Motor neuron (in vitro differentiated cells): Measurements from ENCODE around the gene AP4M1. TPM values are rescaled to one million over a fixed set of nuclear protein-coding genes. Genes with fewer than 3 reads are reported as not detected.

Source experiments
- ATAC-seq, 8 experiments: fragments of 200-7000 bp; cut with Tn5 transposase; replicated peaks in 6 of 8; 2 replicates each; pipeline ENCODE4 v1.8.0; 2021; ENCODE audit warnings: mild to moderate bottlenecking in 8 of 8, moderate library complexity in 8 of 8
- H3K27ac ChIP-seq, 2 donors: fragments of 250-450 bp; sonication (Bioruptor Pico); 2 replicates each; pipeline ENCODE4 v1.9.0; 2021; ENCODE audit warnings: antibody characterized with exemption in 2 of 2, mild to moderate bottlenecking in 2 of 2, moderate library complexity in 1 of 2
- H3K4me1 ChIP-seq, 2 donors: fragments of 250-450 bp; sonication (Bioruptor Pico); replicated peaks in 1 of 2; 2 replicates each; pipeline ENCODE4 v1.6.1; 2021; ENCODE audit warnings: antibody characterized with exemption in 2 of 2, mild to moderate bottlenecking in 2 of 2, moderate library complexity in 1 of 2
- H3K4me3 ChIP-seq, 5 donors: fragments of 250-450 bp; sonication (Bioruptor Pico); 2 replicates each; pipeline ENCODE4 v1.9.0; 2021; ENCODE audit warnings: antibody characterized with exemption in 5 of 5, mild to moderate bottlenecking in 5 of 5, moderate library complexity in 4 of 5
- WGBS, 10 experiments: fragments of 450-650 bp; shearing (Covaris generic); methylation state at CpG; one replicate each; pipeline ENCODE4 v1.0.0; 2022; 5-methylcytosine and 5-hydroxymethylcytosine counted together
- in situ Hi-C, 9 experiments: fragments of 400-800 bp; cut with MboI; loops; one replicate each; pipeline ENCODE4 v1.15.0; 2021; ENCODE audit warnings: low sequenced_read_pairs in 9 of 9, low pct_unique_long_range_greater_than_20kb in 2 of 9; ENCODE audit not compliant: unreplicated experiment in 9 of 9
- total RNA-seq, 8 experiments: library from RNA; unstranded; fragments of 300-600 nt; gene quantifications; 2 replicates each; pipeline versions ENCODE4 v1.2.3 to v1.2.4, GENCODE V29; 2022

Gene AP4M1
- total RNA-seq, 8 experiments from 2014 or later = 9.5 to 21.1 (median 16.3) TPM

GRCh38 chr7:100089458-100090196, 11.8 kb upstream of the AP4M1 start:
- ATAC-seq = peak in 2 of 8 experiments; percentile 12 to 19
- Histone ChIP-seq H3K4me3 (peak overlapping the region; percentile 59 to 94 (median 70)), H3K27ac (peak overlapping the region; percentile 78 to 93), H3K4me1 (peaks cover 10 to 12% of the 10 kb centered on the region in 2 donors)
- in situ Hi-C loops = no loop called here
- 3 to 28% (median 11%) methylated on average over 2 to 6 of the region's 7 CpGs; no CpG with 5 or more reads in 2 of the 10 experiments for WGBS, 10 experiments

- no peak overlapping the region for H3K27ac ChIP-seq
- no peak overlapping the region for H3K4me3 ChIP-seq
- WGBS, 10 experiments = 78 to 100% (median 100%) methylated on average over 1 to 11 of the region's 14 CpGs; no CpG with 5 or more reads in 3 of the 10 experiments
- H3K4me1 ChIP-seq = peaks cover 10 to 12% of the 10 kb centered on the region in 2 donors
- ATAC-seq = no peak
- in situ Hi-C loops = no loop called here
Observed at GRCh38 chr7:100090527-100091410, 10.7 kb upstream of the AP4M1 start.

- H3K4me1 ChIP-seq = peaks cover 10 to 12% of the 10 kb centered on the region in 2 donors
- in situ Hi-C loops = no loop called here
- H3K4me3 ChIP-seq = no peak overlapping the region
- 17 to 85% (median 63%) methylated on average over 2 to 12 of the region's 19 CpGs; no CpG with 5 or more reads in 2 of the 10 experiments for WGBS, 10 experiments
- H3K27ac ChIP-seq = no peak overlapping the region
- peak in 1 of 8 experiments; percentile 1 for ATAC-seq
Observed at GRCh38 chr7:100091411-100092181, 9.8 kb upstream of the AP4M1 start.

- no peak overlapping the region for H3K4me3 ChIP-seq
- H3K27ac ChIP-seq = no peak overlapping the region
- WGBS, 10 experiments = 20 to 100% (median 67%) methylated on average over 1 to 3 of the region's 8 CpGs; no CpG with 5 or more reads in 5 of the 10 experiments
- no peak for ATAC-seq
- in situ Hi-C loops = no loop called here
- peaks cover 9 to 10% of the 10 kb centered on the region in 2 donors for H3K4me1 ChIP-seq
Observed at GRCh38 chr7:100093054-100093453, 8.4 kb upstream of the AP4M1 start.

DNA sequence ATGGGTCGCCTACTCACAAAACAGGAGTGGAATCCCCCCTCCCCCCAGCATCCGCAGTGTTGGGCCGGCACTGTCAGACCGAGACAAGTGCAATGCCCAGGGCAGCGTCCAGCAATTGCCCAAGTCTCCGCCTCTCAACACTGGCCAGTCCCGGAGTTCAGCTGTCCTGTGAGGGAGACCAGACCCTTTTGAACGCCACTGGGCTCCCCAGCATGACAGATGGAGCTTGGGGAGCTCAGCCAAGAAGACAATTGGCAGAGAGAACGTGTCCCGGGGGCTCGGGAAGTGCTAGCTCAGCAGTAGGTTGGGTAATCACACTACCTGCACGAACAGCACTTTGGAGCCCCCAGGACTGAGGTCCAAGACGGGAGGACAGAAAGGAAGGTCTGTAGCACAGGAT, 7.9 kb upstream of the AP4M1 start:
- Histone ChIP-seq H3K27ac (no peak overlapping the region), H3K4me3 (no peak overlapping the region), H3K4me1 (peaks cover 6% of the 10 kb centered on the region in 2 donors)
- in situ Hi-C loops = no loop called here
- no peak for ATAC-seq
- 27 to 100% (median 79%) methylated on average over 2 to 6 of the region's 13 CpGs; no CpG with 5 or more reads in 6 of the 10 experiments for WGBS, 10 experiments

DNA sequence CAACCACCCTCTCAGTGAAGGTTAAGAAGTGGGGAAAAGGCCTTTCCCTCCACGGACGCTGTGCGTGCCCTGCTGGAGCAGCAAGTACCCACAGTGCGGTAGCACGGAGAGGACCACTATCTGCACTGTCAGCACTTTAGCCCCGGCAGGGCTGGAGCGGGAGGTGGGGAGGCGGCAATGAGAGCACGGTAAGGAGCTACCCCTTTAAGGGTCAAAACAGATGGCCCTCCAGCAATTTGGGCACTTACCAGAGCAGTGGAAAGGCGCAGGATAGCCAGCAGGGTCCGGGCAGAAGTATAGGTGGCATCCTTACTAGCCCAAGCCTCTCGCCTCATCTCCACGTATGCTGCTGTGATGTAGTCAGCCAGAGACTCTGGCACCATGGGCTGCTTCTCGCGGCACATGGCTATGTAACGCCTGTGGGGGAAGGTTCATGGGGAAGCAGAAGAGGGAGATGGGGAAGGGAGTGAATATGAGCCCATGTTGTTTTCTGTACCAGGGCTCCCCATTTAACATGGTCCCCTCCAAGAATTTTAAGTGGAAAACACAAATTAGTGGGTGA, 7.4 kb upstream of the AP4M1 start:
- no peak overlapping the region for H3K4me3 ChIP-seq
- ATAC-seq = no peak
- H3K27ac ChIP-seq = no peak overlapping the region
- H3K4me1 ChIP-seq = peaks cover 8% of the 10 kb centered on the region in 2 donors
- in situ Hi-C loops = no loop called here
- 80 to 100% (median 83%) methylated on average over 1 to 8 of the region's 16 CpGs; no CpG with 5 or more reads in 1 of the 10 experiments for WGBS, 10 experiments

DNA sequence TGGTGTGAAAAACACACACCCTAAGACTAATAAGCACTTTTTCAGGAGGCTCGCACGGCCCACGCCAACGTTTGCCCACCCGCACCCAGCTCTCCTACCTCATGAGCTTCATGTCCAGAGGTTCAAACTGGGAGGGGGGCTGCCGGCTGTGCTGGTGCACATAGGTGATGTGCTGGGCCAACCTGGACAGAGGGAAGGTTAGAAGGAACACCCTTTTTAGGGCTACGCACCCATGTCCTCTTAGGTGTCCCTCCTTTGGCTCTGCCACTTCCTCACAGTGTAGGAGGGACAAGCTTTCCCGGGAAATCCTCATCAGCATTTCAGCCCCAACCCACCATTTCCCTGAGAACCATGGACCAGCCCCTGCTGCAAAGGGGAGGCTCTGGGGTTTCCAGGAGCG, 6.2 kb upstream of the AP4M1 start:
- no peak for ATAC-seq
- in situ Hi-C loops = no loop called here
- Histone ChIP-seq H3K27ac (no peak overlapping the region), H3K4me3 (no peak overlapping the region), H3K4me1 (peaks cover 10% of the 10 kb centered on the region in 2 donors)
- WGBS, 10 experiments = 80 to 100% (median 94%) methylated on average over 1 to 4 of the region's 9 CpGs; no CpG with 5 or more reads in 6 of the 10 experiments

DNA sequence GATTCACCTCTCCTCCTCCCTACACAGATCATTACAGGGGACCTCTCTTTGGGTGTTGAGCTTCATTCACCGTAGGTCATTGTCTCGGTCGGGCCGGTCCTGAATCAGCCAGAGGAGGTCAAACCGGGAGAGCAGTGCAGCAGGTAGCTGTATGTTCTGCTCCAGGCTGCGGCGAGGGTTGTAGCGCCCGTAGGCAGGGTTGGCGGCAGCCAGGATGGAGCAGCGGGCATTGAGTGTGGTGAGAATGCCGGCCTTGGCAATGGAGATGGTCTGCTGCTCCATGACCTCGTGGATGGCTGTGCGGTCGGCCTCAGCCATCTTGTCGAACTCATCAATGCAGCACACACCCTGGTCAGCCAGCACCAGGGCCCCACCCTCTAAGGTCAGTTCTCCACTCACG, 5.7 kb upstream of the AP4M1 start:
- no peak for ATAC-seq
- H3K4me1 ChIP-seq = peaks cover 10% of the 10 kb centered on the region in 2 donors
- in situ Hi-C loops = no loop called here
- 90 to 100% (median 98%) methylated on average over 1 to 7 of the region's 17 CpGs; no CpG with 5 or more reads in 5 of the 10 experiments for WGBS, 10 experiments
- no peak overlapping the region for H3K4me3 ChIP-seq
- no peak overlapping the region for H3K27ac ChIP-seq

- in situ Hi-C loops = no loop called here
- no peak for ATAC-seq
- 75 to 100% (median 100%) methylated on average over 1 to 7 of the region's 10 CpGs; no CpG with 5 or more reads in 3 of the 10 experiments for WGBS, 10 experiments
- peaks cover 14 to 15% of the 10 kb centered on the region in 2 donors for H3K4me1 ChIP-seq
- H3K4me3 ChIP-seq = peak overlapping the region in 1 of 5 donors; percentile 78
- H3K27ac ChIP-seq = no peak overlapping the region
Observed at GRCh38 chr7:100098913-100099312, 2.5 kb upstream of the AP4M1 start.

DNA sequence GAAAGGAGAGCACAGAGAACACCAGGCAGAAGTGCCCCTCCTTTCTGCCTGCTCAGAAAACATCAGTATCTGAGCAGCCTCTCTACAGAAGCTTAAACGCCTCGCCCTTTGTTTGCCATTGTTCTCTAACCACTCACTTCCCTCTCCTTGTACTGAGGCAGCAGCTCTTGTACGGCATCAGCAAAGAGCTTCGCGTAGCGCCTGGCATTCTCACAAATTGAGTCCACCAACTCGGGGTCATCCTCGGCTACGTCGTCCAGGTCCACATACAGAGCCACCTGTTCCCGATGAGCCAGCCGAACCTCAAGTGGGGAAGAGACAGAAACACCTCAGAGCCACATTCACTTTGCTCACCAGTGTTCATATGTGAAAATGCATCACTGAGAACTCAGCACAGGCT, 2.0 kb upstream of the AP4M1 start:
- ATAC-seq = no peak
- in situ Hi-C loops = no loop called here
- Histone ChIP-seq H3K4me1 (peaks cover 14 to 15% of the 10 kb centered on the region in 2 donors), H3K4me3 (peak overlapping the region; percentile 49 to 78 (median 68)), H3K27ac (peak overlapping the region; percentile 75 to 93)
- 63 to 100% (median 81%) methylated on average over 1 to 11 of the region's 12 CpGs; no CpG with 5 or more reads in 2 of the 10 experiments for WGBS, 10 experiments

DNA sequence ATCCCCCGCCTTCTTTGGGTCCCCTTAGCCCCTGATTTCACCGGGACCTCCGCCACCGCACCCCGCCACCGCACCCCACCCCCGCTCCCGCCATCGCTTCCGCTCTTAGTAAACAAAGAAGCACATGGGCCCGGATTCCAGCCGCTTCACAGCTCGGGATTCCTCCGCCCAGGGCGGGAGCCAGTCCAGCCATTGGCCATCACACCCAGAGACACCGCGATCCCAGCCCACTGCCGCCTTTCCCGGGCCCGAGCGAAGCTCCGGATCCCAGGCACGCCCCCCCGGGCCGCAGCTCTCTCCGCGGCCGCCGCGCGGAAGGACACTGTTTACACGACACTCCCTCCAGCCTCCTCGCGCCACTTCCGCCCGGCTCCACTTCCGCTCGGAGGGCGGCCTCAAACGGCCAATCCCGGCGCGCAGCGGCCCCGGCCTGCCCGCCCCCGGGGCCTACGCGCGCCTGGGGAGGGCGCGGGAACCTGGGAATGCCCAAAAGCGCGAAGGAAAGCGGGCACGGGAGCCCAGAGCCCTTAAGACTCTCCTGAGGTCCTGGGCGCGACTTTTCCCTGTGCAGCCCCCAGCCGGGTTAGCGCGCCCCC, 925 bp upstream of the AP4M1 start:
- ATAC-seq = peak; percentile 66 to 76 (median 72)
- Histone ChIP-seq H3K27ac (peak overlapping the region; percentile 75 to 93), H3K4me3 (peak overlapping the region; percentile 49 to 78 (median 68)), H3K4me1 (peaks cover 14 to 15% of the 10 kb centered on the region in 2 donors)
- in situ Hi-C loops = no loop called here
- 0 to 1% methylated on average over 4 to 28 of the region's 61 CpGs; no CpG with 5 or more reads in 8 of the 10 experiments for WGBS, 10 experiments
